A673 (cell line): Measurements from ENCODE around the gene TJAP1.

ENCODE experiments used
- EZH2 ChIP-seq: fragments of 200-600 bp; sonication (generic); IDR thresholded peaks from 2 replicates; pipeline ENCODE4 v1.6.1; 2017; ENCODE audit warnings: borderline replicate concordance, low read depth, mild to moderate bottlenecking, mixed read lengths, antibody characterized with exemption, low read length; ENCODE audit not compliant: poor library complexity, severe bottlenecking
- TF ChIP-seq, protein P1 (sequence below): fragments of 300-800, 200-600 bp; sonication (generic); conservative IDR thresholded peaks from 2 replicates; pipeline ENCODE4 v1.5.1; 2017; ENCODE audit warnings: low read depth, mild to moderate bottlenecking, antibody characterized with exemption, low read length, moderate library complexity, mixed read lengths

DNA sequence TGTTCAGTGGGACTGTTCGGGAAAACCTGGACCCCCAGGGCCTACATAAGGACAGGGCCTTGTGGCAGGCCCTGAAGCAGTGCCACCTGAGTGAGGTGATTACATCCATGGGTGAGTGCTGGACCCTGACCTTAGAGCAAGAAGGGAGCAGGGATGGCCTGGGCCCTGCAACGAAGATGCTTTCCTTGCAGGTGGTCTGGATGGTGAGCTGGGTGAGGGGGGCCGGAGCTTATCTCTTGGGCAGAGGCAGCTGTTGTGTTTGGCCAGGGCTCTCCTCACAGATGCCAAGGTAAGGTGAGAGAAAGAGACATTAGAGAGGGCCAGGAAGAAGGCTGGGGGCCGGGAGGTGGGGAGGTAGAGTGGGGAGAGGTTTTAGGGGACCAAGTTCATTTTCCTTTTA lies 28.5 kb upstream of the TJAP1 start:
- TF ChIP-seq, protein P1, sequence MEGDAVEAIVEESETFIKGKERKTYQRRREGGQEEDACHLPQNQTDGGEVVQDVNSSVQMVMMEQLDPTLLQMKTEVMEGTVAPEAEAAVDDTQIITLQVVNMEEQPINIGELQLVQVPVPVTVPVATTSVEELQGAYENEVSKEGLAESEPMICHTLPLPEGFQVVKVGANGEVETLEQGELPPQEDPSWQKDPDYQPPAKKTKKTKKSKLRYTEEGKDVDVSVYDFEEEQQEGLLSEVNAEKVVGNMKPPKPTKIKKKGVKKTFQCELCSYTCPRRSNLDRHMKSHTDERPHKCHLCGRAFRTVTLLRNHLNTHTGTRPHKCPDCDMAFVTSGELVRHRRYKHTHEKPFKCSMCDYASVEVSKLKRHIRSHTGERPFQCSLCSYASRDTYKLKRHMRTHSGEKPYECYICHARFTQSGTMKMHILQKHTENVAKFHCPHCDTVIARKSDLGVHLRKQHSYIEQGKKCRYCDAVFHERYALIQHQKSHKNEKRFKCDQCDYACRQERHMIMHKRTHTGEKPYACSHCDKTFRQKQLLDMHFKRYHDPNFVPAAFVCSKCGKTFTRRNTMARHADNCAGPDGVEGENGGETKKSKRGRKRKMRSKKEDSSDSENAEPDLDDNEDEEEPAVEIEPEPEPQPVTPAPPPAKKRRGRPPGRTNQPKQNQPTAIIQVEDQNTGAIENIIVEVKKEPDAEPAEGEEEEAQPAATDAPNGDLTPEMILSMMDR = no peak
- no peak for TF ChIP-seq EZH2
